OCI-LY3 (cell line): ENCODE data around the gene KCNE1.

Experiments
- EZH2phosphoT487 ChIP-seq: fragments of 200-600 bp; shearing (Covaris generic); IDR thresholded peaks from 2 replicates; pipeline ENCODE4 v1.6.1; 2018; ENCODE audit warnings: antibody characterized with exemption, mixed run types, low read depth
- TF ChIP-seq, protein P1 (sequence below): fragments of 200-600, 300-600 bp; sonication (generic); IDR thresholded peaks from 2 replicates; pipeline ENCODE4 v1.5.1; 2014; ENCODE audit warnings: antibody characterized with exemption, low read length, low read depth

DNA sequence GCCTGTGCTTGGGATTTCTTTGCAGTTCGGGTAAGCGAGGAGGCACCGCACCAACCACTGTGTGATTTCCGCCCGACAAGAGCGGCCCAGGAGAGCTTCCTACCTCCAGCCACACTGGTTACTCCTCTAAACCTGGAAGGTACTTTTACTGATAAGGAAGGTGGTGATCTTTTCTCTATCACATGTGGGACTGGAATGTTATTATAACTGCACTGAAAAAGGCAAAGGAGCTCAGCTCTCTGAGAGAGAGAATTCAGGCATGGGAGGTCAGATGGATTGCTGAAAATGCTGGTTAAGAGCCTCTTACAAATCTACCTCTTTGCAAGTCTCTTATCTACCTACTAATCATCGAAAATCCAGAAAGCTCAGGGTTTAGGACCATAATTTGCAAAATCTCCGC, 7.7 kb upstream of the KCNE1 start:
- TF ChIP-seq, protein P1, sequence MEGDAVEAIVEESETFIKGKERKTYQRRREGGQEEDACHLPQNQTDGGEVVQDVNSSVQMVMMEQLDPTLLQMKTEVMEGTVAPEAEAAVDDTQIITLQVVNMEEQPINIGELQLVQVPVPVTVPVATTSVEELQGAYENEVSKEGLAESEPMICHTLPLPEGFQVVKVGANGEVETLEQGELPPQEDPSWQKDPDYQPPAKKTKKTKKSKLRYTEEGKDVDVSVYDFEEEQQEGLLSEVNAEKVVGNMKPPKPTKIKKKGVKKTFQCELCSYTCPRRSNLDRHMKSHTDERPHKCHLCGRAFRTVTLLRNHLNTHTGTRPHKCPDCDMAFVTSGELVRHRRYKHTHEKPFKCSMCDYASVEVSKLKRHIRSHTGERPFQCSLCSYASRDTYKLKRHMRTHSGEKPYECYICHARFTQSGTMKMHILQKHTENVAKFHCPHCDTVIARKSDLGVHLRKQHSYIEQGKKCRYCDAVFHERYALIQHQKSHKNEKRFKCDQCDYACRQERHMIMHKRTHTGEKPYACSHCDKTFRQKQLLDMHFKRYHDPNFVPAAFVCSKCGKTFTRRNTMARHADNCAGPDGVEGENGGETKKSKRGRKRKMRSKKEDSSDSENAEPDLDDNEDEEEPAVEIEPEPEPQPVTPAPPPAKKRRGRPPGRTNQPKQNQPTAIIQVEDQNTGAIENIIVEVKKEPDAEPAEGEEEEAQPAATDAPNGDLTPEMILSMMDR, result no peak
- TF ChIP-seq EZH2phosphoT487, result no peak
